Activated CD8-positive, alpha-beta T cell treated with anti-CD3 and anti-CD28 coated beads for 36 hours (primary cell): Measurements from ENCODE around the gene MLYCD. TPM values are rescaled to one million over a fixed set of nuclear protein-coding genes. Genes with fewer than 3 reads are reported as not detected.

Experiments
- ATAC-seq: fragments of 200-7000 bp; cut with Tn5 transposase; one replicate; pipeline ENCODE4 v1.10.0; 2021; ENCODE audit warnings: mild to moderate bottlenecking, moderate library complexity
- CTCF ChIA-PET: fragments of 350-600 bp; sonication (Branson Sonifier 250); formaldehyde crosslinking; loops from one replicate; lab custom pipeline; 2021; ENCODE audit warnings: antibody characterized with exemption; lab: Charles Lee
- POLR2A ChIA-PET: fragments of 350-600 bp; sonication (Branson Sonifier 250); formaldehyde crosslinking; loops from one replicate; lab custom pipeline; 2021; ENCODE audit warnings: antibody characterized with exemption; lab: Charles Lee
- DNase-seq: peaks from one replicate; pipeline ENCODE4 v3.0.0-alpha.2; 2020
- H3K27ac Mint-ChIP-seq: one replicate; pipeline ENCODE4 v1.8.0; 2021; ENCODE audit warnings: mild to moderate bottlenecking, mixed read lengths
- H3K27me3 Mint-ChIP-seq: one replicate; pipeline ENCODE4 v1.8.0; 2021; ENCODE audit warnings: mixed read lengths
- H3K36me3 Mint-ChIP-seq: one replicate; pipeline ENCODE4 v1.8.0; 2021; ENCODE audit warnings: low read depth, mixed read lengths
- H3K4me1 Mint-ChIP-seq: one replicate; pipeline ENCODE4 v1.8.0; 2021; ENCODE audit warnings: low read depth, mixed read lengths
- H3K4me3 Mint-ChIP-seq: one replicate; pipeline ENCODE4 v1.8.0; 2021; ENCODE audit warnings: mild to moderate bottlenecking, moderate library complexity, mixed read lengths
- H3K9me3 Mint-ChIP-seq: one replicate; pipeline ENCODE4 v1.8.0; 2021; ENCODE audit warnings: mixed read lengths
- CTCF ChIP-seq: fragments of 200-600 bp; IDR thresholded peaks from one replicate; pipeline ENCODE4 v1.8.0; 2022; ENCODE audit warnings: antibody characterized with exemption, mild to moderate bottlenecking
- intact Hi-C: fragments of 100-400 bp; cut with micrococcal nuclease; formaldehyde crosslinking; loops from one replicate; pipeline ENCODE4 v1.10.0; 2022
- total RNA-seq, 2 experiments: library from RNA; stranded (reverse); gene quantifications; one replicate each; pipeline ENCODE4 v1.2.3, GENCODE V29; 2021

The MLYCD gene
- total RNA-seq, 2 experiments from 2014 or later = 3.5 to 3.7 TPM

GRCh38 chr16:83954577-83955016, 55.7 kb downstream of the MLYCD start:
- intact Hi-C loops = loop anchor here (5.0 to 10.0 kb wide), 2 partner anchors 113 to 220 kb away; no protein-coding TSS in a partner anchor

GRCh38 chr16:83955218-83956130, 56.6 kb downstream of the MLYCD start:
- no peaks in the 10 kb centered on the region for H3K36me3 Mint-ChIP-seq
- POLR2A ChIA-PET = interaction anchor here (1.2 to 1.7 kb wide), 2 partner anchors 12 to 108 kb away, joined by 3 read pairs; no protein-coding TSS in a partner anchor
- CTCF ChIA-PET = interaction anchor here (0.8 to 4.7 kb wide), 13 partner anchors 7 to 533 kb away, joined by 3 to 85 read pairs (median 5); no protein-coding TSS in a partner anchor
- ATAC-seq (no peak), DNase-seq (no peak)
- H3K4me1 Mint-ChIP-seq = peaks cover 8% of the 10 kb centered on the region
- intact Hi-C loops = loop anchor here (5.0 to 10.0 kb wide), 2 partner anchors 112 to 219 kb away; no protein-coding TSS in a partner anchor
- TF ChIP-seq CTCF = no peak
- no peak overlapping the region for H3K27ac Mint-ChIP-seq
- H3K9me3 Mint-ChIP-seq = no peaks in the 10 kb centered on the region
- no peak overlapping the region for H3K4me3 Mint-ChIP-seq
- peaks cover 17% of the 10 kb centered on the region for H3K27me3 Mint-ChIP-seq

More at GRCh38 chr16:83954577-83955016, 55.7 kb downstream of the MLYCD start:
- DNase-seq = no peak
- Mint-ChIP-seq H3K27me3 (peaks cover 17% of the 10 kb centered on the region), H3K9me3 (no peaks in the 10 kb centered on the region), H3K36me3 (no peaks in the 10 kb centered on the region), H3K4me1 (peaks cover 8% of the 10 kb centered on the region), H3K27ac (no peak overlapping the region), H3K4me3 (no peak overlapping the region)
- no peak for ATAC-seq
- ChIA-PET CTCF (interaction anchor here (0.8 to 2.9 kb wide), 11 partner anchors 10 to 233 kb away, joined by 3 to 25 read pairs (median 5); no protein-coding TSS in a partner anchor), POLR2A (interaction anchor here (1.1 to 1.3 kb wide), 3 partner anchors 11 to 162 kb away, joined by 3 to 4 read pairs (median 3); partner anchors contain the start of gene MBTPS1)
- no peak for TF ChIP-seq CTCF

DNA sequence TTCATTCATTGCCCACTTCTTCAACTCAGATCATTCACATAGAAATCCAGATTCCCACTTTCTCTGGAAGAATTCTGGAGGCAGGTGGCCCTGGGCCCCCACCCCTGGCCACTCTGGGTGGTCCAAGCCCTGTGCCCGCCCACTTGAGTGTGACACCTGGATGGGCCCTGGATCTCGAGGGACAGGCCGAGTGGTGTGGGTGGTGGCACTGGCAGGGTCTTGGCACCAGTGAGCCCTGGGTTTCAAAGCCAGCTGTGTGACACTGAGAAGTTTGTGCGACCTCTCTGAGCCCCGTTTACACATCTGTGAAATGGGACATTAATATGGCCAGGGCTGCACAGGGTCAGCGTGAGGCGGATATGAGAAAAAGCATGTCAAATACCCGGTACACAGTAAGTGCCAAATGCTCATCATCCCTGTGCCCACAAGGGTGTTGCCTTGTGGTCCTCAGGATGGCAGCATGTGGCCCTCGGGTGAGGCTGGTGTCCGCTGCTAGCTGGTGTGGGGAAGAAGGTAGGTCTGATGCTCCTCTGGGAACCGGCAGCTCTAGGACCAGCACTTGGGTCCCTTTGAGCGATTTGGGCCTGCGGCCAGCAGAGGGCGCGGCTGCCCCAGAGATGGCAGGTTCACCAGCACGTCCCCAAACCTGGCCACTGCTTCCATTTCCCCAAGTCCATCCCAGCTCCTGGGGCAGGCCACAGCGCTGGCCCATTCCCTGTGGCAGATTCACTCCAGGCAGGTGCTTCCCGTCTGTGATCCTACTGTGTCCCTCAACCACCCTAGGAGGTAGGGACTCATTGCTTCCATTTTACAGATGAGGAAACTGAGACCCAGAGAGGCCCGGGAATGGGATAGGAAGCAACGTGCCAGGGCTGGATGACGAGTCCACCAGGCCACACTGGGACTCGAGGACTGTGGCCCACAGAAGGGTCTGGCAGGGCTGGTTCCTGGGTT, 57.7 kb downstream of the MLYCD start:
- no peak overlapping the region for H3K27ac Mint-ChIP-seq
- no peaks in the 10 kb centered on the region for H3K36me3 Mint-ChIP-seq
- no peak overlapping the region for H3K4me3 Mint-ChIP-seq
- peak; percentile 88 for DNase-seq
- no peaks in the 10 kb centered on the region for H3K9me3 Mint-ChIP-seq
- peaks cover 17% of the 10 kb centered on the region for H3K27me3 Mint-ChIP-seq
- peak; percentile 57 for ATAC-seq
- ChIA-PET POLR2A (interaction anchor here (1.0 to 1.7 kb wide), 3 partner anchors 107 to 119 kb away, joined by 3 read pairs; no protein-coding TSS in a partner anchor), CTCF (interaction anchor here (0.6 to 4.7 kb wide), 38 partner anchors 8 to 549 kb away, joined by 3 to 85 read pairs (median 4); partner anchors contain the start of genes MBTPS1 and TAF1C)
- H3K4me1 Mint-ChIP-seq = peaks cover 8% of the 10 kb centered on the region
- TF ChIP-seq CTCF = peak; percentile 90
- intact Hi-C loops = loop anchor here (5.0 to 10.0 kb wide), 2 partner anchors 111 to 218 kb away; no protein-coding TSS in a partner anchor

- peaks cover 8% of the 10 kb centered on the region for H3K4me1 Mint-ChIP-seq
- DNase-seq = no peak
- H3K27me3 Mint-ChIP-seq = peaks cover 17% of the 10 kb centered on the region
- no peak overlapping the region for H3K27ac Mint-ChIP-seq
- CTCF ChIA-PET = interaction anchor here (0.9 to 4.7 kb wide), 25 partner anchors 8 to 230 kb away, joined by 3 to 85 read pairs (median 4); partner anchors contain the start of genes MBTPS1 and TAF1C
- H3K4me3 Mint-ChIP-seq = no peak overlapping the region
- no peak for ATAC-seq
- TF ChIP-seq CTCF = no peak
- no peaks in the 10 kb centered on the region for H3K9me3 Mint-ChIP-seq
- POLR2A ChIA-PET = interaction anchor here (1.0 to 1.7 kb wide), 3 partner anchors 106 to 118 kb away, joined by 3 read pairs; no protein-coding TSS in a partner anchor
- intact Hi-C loops = loop anchor here (5.0 to 10.0 kb wide), 2 partner anchors 110 to 217 kb away; no protein-coding TSS in a partner anchor
- H3K36me3 Mint-ChIP-seq = no peaks in the 10 kb centered on the region
These were observed 58.5 kb downstream of the MLYCD start for GRCh38 chr16:83957296-83957855.
